PC-3 (cell line): Measurements from ENCODE around the gene BHLHE23. TPM values are rescaled to one million over a fixed set of nuclear protein-coding genes. Genes with fewer than 3 reads are reported as not detected.
A peak's percentile ranks its signal among the peaks of the same experiment; 100 is the strongest.

Experiments used
- ATAC-seq: fragments of 200-7000 bp; cut with Tn5 transposase; 2 replicates; pipeline ENCODE4 v1.9.1; 2020; ENCODE audit warnings: mild to moderate bottlenecking, moderate library complexity
- BruUV-seq: library from RNA; stranded (reverse); fragments of 400-500 nt; replicated peaks from 2 replicates; lab custom pipeline; 2021; lab: Mats Ljungman, UMichigan
- CTCF ChIA-PET: fragments of 300-600 bp; sonication (Branson Sonifier 250); formaldehyde crosslinking; loops from one replicate; lab custom pipeline; 2022; ENCODE audit warnings: antibody characterized with exemption; lab: Charles Lee
- POLR2A ChIA-PET: fragments of 300-600 bp; sonication (Branson Sonifier 250); formaldehyde crosslinking; loops from one replicate; lab custom pipeline; 2022; ENCODE audit warnings: antibody characterized with exemption; ENCODE audit not compliant: unreplicated experiment; lab: Charles Lee
- DNase-seq: peaks from one replicate; pipeline ENCODE4 v3.0.0-alpha.2; 2015
- H2AFZ ChIP-seq: fragments of 300-600 bp; sonication (generic); 2 replicates; pipeline ENCODE4 v1.6.0; 2016; ENCODE audit warnings: antibody characterized with exemption, low read length
- H3F3A ChIP-seq: fragments of 300-600 bp; sonication (generic); one replicate; pipeline ENCODE4 v1.6.0; 2017; ENCODE audit warnings: antibody characterized with exemption, low read length, control low read depth, mild to moderate bottlenecking; ENCODE audit not compliant: unreplicated experiment
- H3K27ac ChIP-seq: fragments of 300-600 bp; sonication (generic); 2 replicates; pipeline ENCODE4 v1.5.1; 2016; ENCODE audit warnings: mild to moderate bottlenecking, low read length
- H3K27me3 ChIP-seq: fragments of 300-600 bp; sonication (generic); 2 replicates; pipeline ENCODE4 v1.6.1; 2016; ENCODE audit warnings: low read length, mixed read lengths
- H3K36me3 ChIP-seq: fragments of 300-600 bp; sonication (generic); 2 replicates; pipeline ENCODE4 v1.6.1; 2016; ENCODE audit warnings: low read depth, mixed run types, low read length, mixed read lengths
- H3K4me1 ChIP-seq: fragments of 300-600 bp; sonication (generic); 2 replicates; pipeline ENCODE4 v1.5.1; 2016; ENCODE audit warnings: low read length; ENCODE audit not compliant: insufficient read depth
- H3K4me2 ChIP-seq: fragments of 300-600 bp; sonication (generic); 2 replicates; pipeline ENCODE4 v1.6.0; 2016; ENCODE audit warnings: low read length
- H3K4me3 ChIP-seq: fragments of 300-600 bp; sonication (generic); 2 replicates; pipeline ENCODE4 v1.5.1; 2016; ENCODE audit warnings: mild to moderate bottlenecking, low read length, mixed read lengths
- H3K79me2 ChIP-seq: fragments of 300-600 bp; sonication (generic); 2 replicates; pipeline ENCODE4 v1.6.1; 2017; ENCODE audit warnings: low read length, mixed read lengths
- H3K9ac ChIP-seq: fragments of 300-600 bp; sonication (generic); 2 replicates; pipeline ENCODE4 v1.6.0; 2016; ENCODE audit warnings: mild to moderate bottlenecking, low read length
- H3K9me2 ChIP-seq: fragments of 300-600 bp; sonication (generic); replicated peaks from 2 replicates; pipeline ENCODE4 v1.6.1; 2016; ENCODE audit warnings: mixed run types, low read length, mixed read lengths
- H3K9me3 ChIP-seq: fragments of 300-600 bp; sonication (generic); 2 replicates; pipeline ENCODE4 v1.6.1; 2016; ENCODE audit warnings: low read length, mixed read lengths
- H4K20me1 ChIP-seq: fragments of 300-600 bp; sonication (generic); 2 replicates; pipeline ENCODE4 v1.6.1; 2016; ENCODE audit warnings: low read length, mixed read lengths
- CTCF ChIP-seq: fragments of 300-600 bp; sonication (generic); conservative IDR thresholded peaks from 2 replicates; pipeline ENCODE4 v1.5.1; 2017; ENCODE audit warnings: antibody characterized with exemption, low read depth, mild to moderate bottlenecking, low read length
- EZH2 ChIP-seq: fragments of 300-600 bp; sonication (generic); IDR thresholded peaks from one replicate; pipeline ENCODE4 v1.6.1; 2017; ENCODE audit warnings: antibody characterized with exemption, mild to moderate bottlenecking, low read length; ENCODE audit not compliant: unreplicated experiment
- EZH2phosphoT487 ChIP-seq: fragments of 300-600 bp; sonication (generic); IDR thresholded peaks from 2 replicates; pipeline ENCODE4 v1.6.1; 2018; ENCODE audit warnings: mild to moderate bottlenecking, antibody characterized with exemption, low read length, borderline replicate concordance
- intact Hi-C: fragments of 100-400 bp; cut with micrococcal nuclease; formaldehyde crosslinking; loops from 2 replicates; pipeline ENCODE4 v1.9.0; 2023
- total RNA-seq: library from RNA; depleted of rRNA; stranded (reverse); fragments of >200 nt; gene quantifications from 2 replicates; pipeline ENCODE4 v1.2.3, GENCODE V29; 2014

BHLHE23 gene
- total RNA-seq, 1 experiment from 2014 or later, result not detected

GRCh38 chr20:63043348-63044203 is 36.8 kb upstream of the BHLHE23 start:
- no peak overlapping the region for H2AFZ ChIP-seq
- no peak for ATAC-seq
- intact Hi-C loops, result no loop called here

DNA sequence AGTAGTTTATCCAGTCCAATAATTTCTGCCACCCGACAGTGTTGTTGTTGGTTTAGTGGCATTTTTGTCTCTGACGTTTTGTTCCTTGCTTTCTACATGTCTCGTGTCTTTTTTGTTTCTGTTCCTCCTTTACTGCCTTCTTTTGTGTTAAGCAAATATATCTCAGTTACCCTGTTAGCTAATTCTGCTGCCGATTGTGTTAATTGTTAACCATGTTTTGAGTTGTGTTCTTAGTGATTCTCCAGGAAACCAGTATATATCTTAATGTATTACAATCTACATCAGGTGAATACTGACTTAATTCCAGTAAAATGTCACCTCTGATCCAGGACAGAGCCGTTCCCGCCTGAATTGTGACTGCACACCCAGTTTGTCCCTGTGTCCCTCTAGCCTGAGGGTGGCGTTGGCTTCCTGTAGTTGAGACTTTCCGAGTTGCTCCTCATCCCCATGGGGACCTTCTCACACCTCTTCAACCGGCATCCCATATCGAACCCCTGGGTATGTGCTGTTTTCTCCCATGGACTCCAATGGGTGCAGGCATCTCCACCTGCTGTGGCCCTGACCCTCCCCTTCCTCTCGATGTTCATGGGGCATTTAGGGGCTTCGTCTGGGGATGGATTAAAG is 35.8 kb upstream of the BHLHE23 start:
- H3K4me1 ChIP-seq, result no peaks in the 10 kb centered on the region
- H3K36me3 ChIP-seq, result no peaks in the 10 kb centered on the region
- no peaks in the 10 kb centered on the region for H4K20me1 ChIP-seq
- ChIA-PET CTCF (no interaction called here), POLR2A (no interaction called here)
- H3K9me3 ChIP-seq, result no peaks in the 10 kb centered on the region
- no peak overlapping the region for H2AFZ ChIP-seq
- H3F3A ChIP-seq, result no peaks in the 10 kb centered on the region
- no peak for ATAC-seq
- H3K9ac ChIP-seq, result no peak overlapping the region
- no peak; the same call in 1 of the 2 replicates for TF ChIP-seq CTCF
- no peak for TF ChIP-seq EZH2
- TF ChIP-seq EZH2phosphoT487, result no peak
- no peak for DNase-seq
- H3K9me2 ChIP-seq, result no peaks in the 10 kb centered on the region
- no peak overlapping the region for H3K4me3 ChIP-seq
- no TSS peak for BruUV-seq
- intact Hi-C loops, result no loop called here
- H3K27ac ChIP-seq, result no peak overlapping the region
- H3K4me2 ChIP-seq, result no peak overlapping the region
- H3K79me2 ChIP-seq, result no peaks in the 10 kb centered on the region
- peaks cover 83% of the 10 kb centered on the region for H3K27me3 ChIP-seq

More at GRCh38 chr20:63043348-63044203, 36.8 kb upstream of the BHLHE23 start:
- Histone ChIP-seq H3K4me1 (no peaks in the 10 kb centered on the region), H3K9me2 (no peaks in the 10 kb centered on the region), H3K9ac (no peak overlapping the region), H3K4me2 (no peak overlapping the region), H3K79me2 (no peaks in the 10 kb centered on the region), H3K9me3 (no peaks in the 10 kb centered on the region), H3K36me3 (no peaks in the 10 kb centered on the region), H3K27me3 (peaks cover 76% of the 10 kb centered on the region), H3K27ac (no peak overlapping the region), H3F3A (no peaks in the 10 kb centered on the region), H3K4me3 (no peak overlapping the region), H4K20me1 (no peaks in the 10 kb centered on the region)
- no TSS peak for BruUV-seq
- TF ChIP-seq EZH2, result peak; percentile 18
- TF ChIP-seq CTCF, result no peak
- DNase-seq, result no peak
- CTCF ChIA-PET, result no interaction called here
- POLR2A ChIA-PET, result no interaction called here

- no peak overlapping the region for H3K4me3 ChIP-seq
- H3K79me2 ChIP-seq, result no peaks in the 10 kb centered on the region
- ATAC-seq, result no peak
- no peak for TF ChIP-seq CTCF
- TF ChIP-seq EZH2phosphoT487, result no peak
- no peak for TF ChIP-seq EZH2
- no peaks in the 10 kb centered on the region for H3K9me2 ChIP-seq
- H3K36me3 ChIP-seq, result no peaks in the 10 kb centered on the region
- no TSS peak for BruUV-seq
- no peaks in the 10 kb centered on the region for H3K9me3 ChIP-seq
- no peak overlapping the region for H3K4me2 ChIP-seq
- no peak overlapping the region for H2AFZ ChIP-seq
- no peak for DNase-seq
- H3K9ac ChIP-seq, result no peak overlapping the region
- H3K4me1 ChIP-seq, result no peaks in the 10 kb centered on the region
- CTCF ChIA-PET, result no interaction called here
- H3F3A ChIP-seq, result no peaks in the 10 kb centered on the region
- POLR2A ChIA-PET, result no interaction called here
- intact Hi-C loops, result no loop called here
- no peaks in the 10 kb centered on the region for H4K20me1 ChIP-seq
- H3K27ac ChIP-seq, result no peak overlapping the region
- peaks cover 87% of the 10 kb centered on the region for H3K27me3 ChIP-seq
Observed at GRCh38 chr20:63041776-63042175, 35.0 kb upstream of the BHLHE23 start.
